Activated CD4-positive, alpha-beta T cell treated with anti-CD3 and anti-CD28 coated beads, Interleukin-2, amount 10 ng/mL, durations not matched to agents 24 days and 14 days (primary cell): ENCODE measurements around the gene RALGPS1. TPM values are rescaled to one million over a fixed set of nuclear protein-coding genes. Genes with fewer than 3 reads are reported as not detected.

Experiments used
- DNase-seq: peaks from one replicate; pipeline ENCODE4 v3.0.0; 2022
- H3K27ac Mint-ChIP-seq: one replicate; pipeline ENCODE4 v1.8.0; 2022; ENCODE audit warnings: mild to moderate bottlenecking, mixed read lengths
- H3K27me3 Mint-ChIP-seq: one replicate; pipeline ENCODE4 v1.8.0; 2022; ENCODE audit warnings: mixed read lengths
- H3K36me3 Mint-ChIP-seq: one replicate; pipeline ENCODE4 v1.8.0; 2022; ENCODE audit warnings: low read depth, mild to moderate bottlenecking, mixed read lengths
- H3K4me1 Mint-ChIP-seq: one replicate; pipeline ENCODE4 v1.8.0; 2021; ENCODE audit warnings: mixed read lengths
- H3K4me3 Mint-ChIP-seq: one replicate; pipeline ENCODE4 v1.8.0; 2022; ENCODE audit warnings: mild to moderate bottlenecking, moderate library complexity, mixed read lengths
- H3K9me3 Mint-ChIP-seq: one replicate; pipeline ENCODE4 v1.8.0; 2021; ENCODE audit warnings: mixed read lengths
- intact Hi-C: fragments of 100-400 bp; cut with micrococcal nuclease; formaldehyde crosslinking; loops from one replicate; pipeline ENCODE4 v1.15.1; 2023
- total RNA-seq: library from RNA; stranded (reverse); gene quantifications from 2 replicates; pipeline ENCODE4 v1.2.3, GENCODE V29; 2022

The RALGPS1 gene
- total RNA-seq, 1 donor from 2014 or later, result 2.0 TPM

DNA sequence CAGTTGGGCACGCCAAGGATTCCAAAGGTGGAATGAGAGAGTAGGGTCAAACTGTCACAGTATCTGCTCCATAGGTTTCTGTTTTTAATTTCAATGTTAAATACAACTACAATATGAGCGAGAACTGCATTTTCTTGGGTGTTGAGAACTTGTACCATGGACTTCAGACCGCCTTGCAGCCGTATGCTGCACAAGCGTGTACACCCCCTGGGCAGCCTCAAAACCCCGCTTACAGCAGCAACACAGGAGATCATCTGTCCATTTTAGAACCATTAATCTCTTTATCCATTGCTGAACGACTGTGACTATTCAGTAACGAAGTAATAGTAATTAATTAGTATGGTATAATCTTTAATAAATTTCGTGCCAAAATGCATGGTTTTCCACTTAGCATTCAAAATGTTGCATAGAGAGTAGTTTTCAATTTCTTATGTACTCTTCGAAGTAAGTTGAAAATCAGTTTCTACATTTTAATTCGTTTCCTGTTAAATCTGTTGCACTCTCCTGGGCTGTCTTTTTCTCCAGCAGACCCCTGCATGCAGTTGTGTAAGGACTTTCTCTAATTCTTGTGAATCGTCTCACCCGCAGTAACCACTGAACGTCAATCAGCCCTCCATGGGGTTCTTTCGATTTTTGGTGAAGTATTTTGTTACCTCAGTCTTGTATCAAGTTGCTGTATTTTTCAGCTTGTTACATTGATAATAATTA is 308.0 kb downstream of the RALGPS1 start:
- H3K4me3 Mint-ChIP-seq, result no peak overlapping the region
- H3K4me1 Mint-ChIP-seq, result peaks cover 19% of the 10 kb centered on the region
- intact Hi-C loops, result no loop called here
- H3K36me3 Mint-ChIP-seq, result peaks cover 2% of the 10 kb centered on the region
- H3K27ac Mint-ChIP-seq, result no peak overlapping the region
- no peak for DNase-seq
- peaks cover 44% of the 10 kb centered on the region for H3K27me3 Mint-ChIP-seq
- no peaks in the 10 kb centered on the region for H3K9me3 Mint-ChIP-seq

DNA sequence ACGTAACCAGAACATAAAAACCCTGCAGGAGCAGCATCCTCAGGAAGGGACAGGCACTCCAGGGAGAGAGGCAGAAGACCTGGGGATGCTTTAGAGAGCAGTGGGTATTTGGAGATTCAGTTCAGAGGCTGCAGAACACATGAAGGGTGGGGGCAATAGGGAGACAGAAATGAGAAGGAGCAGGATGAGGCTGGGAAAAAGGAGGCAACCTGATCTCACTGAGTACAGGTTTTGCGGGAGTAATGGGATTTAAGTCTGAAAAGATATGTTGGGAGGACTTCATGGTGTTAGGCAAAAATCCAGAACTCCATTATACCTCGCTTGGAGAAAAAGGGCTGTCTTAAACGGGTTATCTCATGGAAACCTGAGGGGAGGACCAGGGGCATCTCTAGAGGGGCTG is 308.7 kb downstream of the RALGPS1 start:
- intact Hi-C loops, result no loop called here
- no peak for DNase-seq
- Mint-ChIP-seq H3K27me3 (peaks cover 49% of the 10 kb centered on the region), H3K36me3 (peaks cover 2% of the 10 kb centered on the region), H3K9me3 (no peaks in the 10 kb centered on the region), H3K4me1 (peaks cover 19% of the 10 kb centered on the region), H3K27ac (peak overlapping the region; percentile 11), H3K4me3 (peak overlapping the region; percentile 16)

DNA sequence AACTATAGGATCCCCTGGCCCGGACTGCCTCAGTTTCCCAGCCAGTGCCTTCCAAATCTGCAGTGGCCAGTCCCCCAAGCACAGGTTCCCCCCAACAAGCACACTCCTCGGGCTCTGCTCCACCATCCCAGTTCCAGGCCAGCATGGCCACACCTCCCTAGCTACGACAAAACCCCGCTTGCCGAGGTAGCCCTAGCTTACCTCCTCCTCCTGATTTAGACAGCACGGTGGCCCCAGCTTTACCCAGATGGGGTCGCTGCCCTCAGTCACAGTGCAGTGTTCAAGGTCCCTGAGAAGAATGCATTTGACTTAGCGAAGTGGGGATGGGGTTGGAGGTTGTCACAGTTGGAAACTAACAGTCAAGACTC is 309.2 kb downstream of the RALGPS1 start:
- Mint-ChIP-seq H3K4me1 (peaks cover 19% of the 10 kb centered on the region), H3K4me3 (peak overlapping the region; percentile 84), H3K9me3 (no peaks in the 10 kb centered on the region), H3K36me3 (peaks cover 2% of the 10 kb centered on the region), H3K27me3 (peaks cover 50% of the 10 kb centered on the region), H3K27ac (peak overlapping the region; percentile 12)
- DNase-seq, result no peak
- intact Hi-C loops, result loop anchor here (1.0 kb wide), 2 partner anchors 22 to 174 kb away; partner anchors contain the start of gene SLC2A8

DNA sequence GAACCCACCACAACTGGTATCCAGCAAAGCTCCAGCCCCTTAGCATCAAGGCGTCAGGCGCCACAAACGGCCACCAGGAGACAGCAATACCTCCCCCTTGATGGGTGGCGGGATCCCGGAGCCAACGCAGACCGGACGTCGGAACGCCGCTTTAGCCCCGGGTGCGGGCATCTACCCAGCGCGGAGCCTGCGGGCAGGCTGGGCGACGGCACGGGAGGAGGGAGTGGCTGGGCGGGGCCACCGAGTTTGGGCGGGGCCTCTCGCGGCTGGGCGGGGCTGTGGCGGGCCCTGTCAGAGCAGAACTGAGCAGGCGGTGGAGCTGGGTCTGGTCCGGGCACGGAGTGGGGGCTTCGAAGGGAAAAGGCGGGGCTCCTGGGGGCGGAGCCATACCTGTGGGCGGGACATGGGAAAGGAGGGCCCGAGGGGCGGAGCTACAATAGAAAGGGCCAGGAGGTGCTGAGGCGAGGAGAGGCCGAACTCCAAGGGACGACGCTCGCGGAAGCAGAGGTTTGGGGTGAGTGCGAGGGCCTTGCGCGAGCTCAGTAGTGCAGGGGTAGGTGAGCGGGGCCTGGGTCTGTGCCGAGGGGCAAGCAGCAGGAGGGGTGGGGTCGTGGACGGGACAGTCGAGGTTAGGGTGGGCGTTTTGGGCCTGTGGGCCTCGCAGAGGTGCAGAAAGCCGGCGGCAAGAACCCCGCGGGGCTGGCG is 309.7 kb downstream of the RALGPS1 start:
- Mint-ChIP-seq H3K9me3 (no peaks in the 10 kb centered on the region), H3K27me3 (peaks cover 54% of the 10 kb centered on the region), H3K4me3 (peak overlapping the region; percentile 84), H3K4me1 (peaks cover 19% of the 10 kb centered on the region), H3K36me3 (peaks cover 2% of the 10 kb centered on the region), H3K27ac (peak overlapping the region; percentile 82)
- intact Hi-C loops, result loop anchor here (1.0 kb wide), 2 partner anchors 21 to 173 kb away; partner anchors contain the start of gene SLC2A8
- peak; percentile 95 for DNase-seq

DNA sequence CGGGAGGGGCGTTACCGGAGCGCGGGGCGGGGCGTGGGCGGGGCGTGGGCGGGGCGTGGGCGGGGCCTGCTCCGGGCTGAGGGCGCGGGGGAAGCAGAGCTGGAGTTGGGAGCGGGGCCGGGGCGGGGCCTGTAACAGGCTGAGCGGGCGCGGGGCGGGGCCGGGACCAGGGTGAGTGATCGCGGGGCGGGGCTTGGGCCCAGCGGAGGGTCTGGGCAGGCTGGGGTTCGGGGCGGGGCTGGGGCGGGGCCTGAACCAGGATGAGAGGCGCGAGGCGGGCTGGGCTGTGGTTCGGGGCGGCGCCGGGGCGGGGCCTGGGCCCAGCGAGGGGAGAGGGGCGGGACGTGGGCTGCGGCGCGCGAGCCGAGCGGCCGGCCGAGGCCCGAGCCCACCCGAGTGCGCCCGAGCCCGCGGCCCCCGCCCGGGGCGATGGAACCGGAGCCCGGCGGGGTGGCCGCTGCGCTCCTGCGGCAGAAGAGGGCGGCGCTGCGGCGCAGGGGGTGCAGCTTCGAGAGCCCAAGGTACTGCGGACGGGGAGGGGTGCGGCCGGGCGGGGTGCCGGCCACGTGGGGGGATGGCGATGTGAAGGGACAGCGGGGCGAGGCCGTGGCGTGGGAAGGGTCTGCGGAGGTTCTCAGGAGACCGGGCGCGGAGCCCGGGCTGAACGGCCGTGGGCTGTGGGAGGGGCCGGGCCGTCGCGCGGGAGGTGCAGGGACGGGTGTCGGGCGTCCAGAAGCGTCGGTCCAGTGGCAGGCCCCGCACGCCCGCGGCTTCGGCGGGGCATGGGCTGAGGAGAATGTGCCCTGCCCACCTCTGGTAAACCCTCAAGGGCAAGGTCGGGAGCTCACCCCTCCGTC is 310.5 kb downstream of the RALGPS1 start:
- Mint-ChIP-seq H3K27me3 (peaks cover 57% of the 10 kb centered on the region), H3K36me3 (peaks cover 2% of the 10 kb centered on the region), H3K4me3 (peak overlapping the region; percentile 84), H3K9me3 (no peaks in the 10 kb centered on the region), H3K27ac (peak overlapping the region; percentile 82), H3K4me1 (peaks cover 19% of the 10 kb centered on the region)
- intact Hi-C loops, result loop anchor here (1.0 kb wide), 2 partner anchors 20 to 172 kb away; partner anchors contain the start of gene SLC2A8
- peak; percentile 96 for DNase-seq

DNA sequence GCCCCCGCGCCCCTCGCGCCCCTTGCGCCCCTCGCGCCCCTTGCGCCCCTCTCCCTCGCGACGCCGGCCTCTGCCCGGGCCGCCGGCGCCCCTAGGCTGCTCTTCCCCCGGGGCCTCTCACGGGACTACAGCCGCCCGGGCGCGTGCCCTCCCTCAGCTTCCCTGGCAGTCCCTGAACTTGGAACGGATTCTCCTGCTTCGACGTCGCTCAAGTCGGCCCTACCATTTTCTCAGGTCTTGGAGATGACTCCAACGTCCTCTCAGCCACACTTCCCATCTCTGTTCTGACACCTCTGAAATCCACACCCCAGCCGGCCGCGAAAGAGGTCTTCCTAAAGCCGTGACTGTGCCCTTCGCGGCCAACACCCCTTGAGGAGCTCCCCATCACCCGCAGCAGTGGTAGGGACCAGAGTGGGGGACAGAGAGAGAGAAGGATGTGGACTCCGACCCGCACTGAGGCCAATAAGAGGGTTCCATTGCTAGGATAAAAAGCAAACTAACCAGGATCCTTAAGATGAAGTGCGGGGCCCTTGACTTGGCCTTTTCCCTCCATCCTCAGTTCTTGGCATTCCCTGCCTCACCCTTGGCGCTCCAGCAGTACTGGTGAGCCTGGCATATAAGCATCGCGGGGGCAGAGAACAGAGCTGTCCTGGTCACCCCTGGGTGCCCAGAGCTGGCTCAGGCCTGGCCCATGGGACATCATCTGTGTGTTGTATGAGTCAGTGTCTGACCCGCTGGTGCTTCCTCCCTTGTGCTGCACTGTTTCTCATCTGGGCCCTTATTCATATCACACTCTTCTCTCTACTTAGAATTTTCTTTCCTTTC is 311.4 kb downstream of the RALGPS1 start:
- H3K9me3 Mint-ChIP-seq, result no peaks in the 10 kb centered on the region
- peaks cover 19% of the 10 kb centered on the region for H3K4me1 Mint-ChIP-seq
- H3K27me3 Mint-ChIP-seq, result peaks cover 56% of the 10 kb centered on the region
- intact Hi-C loops, result no loop called here
- peak overlapping the region; percentile 72 for H3K27ac Mint-ChIP-seq
- H3K4me3 Mint-ChIP-seq, result peak overlapping the region; percentile 85
- DNase-seq, result no peak
- H3K36me3 Mint-ChIP-seq, result peaks cover 2% of the 10 kb centered on the region

DNA sequence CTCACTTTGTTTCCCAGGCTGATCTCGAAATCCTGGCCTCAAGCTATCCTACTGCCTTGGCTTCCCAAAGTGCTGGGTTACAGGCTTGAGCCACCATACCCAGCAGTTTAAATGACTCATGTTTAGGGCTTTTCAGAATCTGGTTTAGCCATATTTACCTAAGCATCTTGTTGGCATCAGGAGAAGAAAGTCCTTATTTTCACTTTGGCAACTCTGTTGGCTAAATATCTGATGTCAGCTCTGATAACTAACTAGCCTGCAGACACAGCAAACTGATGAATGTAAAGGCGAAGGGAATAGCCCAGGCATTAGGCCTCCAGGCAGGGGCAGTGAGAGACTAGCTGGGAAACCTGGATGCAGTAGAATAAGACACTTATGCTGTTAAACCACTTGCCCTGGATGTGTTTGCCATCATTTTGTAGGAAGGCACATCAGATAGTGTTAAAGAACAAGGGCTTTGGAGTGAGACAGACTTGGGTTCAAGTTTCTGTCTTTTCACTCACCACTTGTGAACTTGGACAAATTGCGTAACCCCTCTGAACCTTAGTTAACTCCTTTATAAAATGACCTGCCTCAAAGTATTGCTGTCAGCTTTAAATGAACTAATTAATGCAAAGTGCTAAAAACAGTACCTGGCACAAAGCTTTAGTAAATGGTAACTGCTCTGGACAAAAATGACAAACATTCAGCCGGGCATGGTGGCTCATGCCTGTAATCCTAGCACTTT is 315.3 kb downstream of the RALGPS1 start:
- intact Hi-C loops, result no loop called here

DNA sequence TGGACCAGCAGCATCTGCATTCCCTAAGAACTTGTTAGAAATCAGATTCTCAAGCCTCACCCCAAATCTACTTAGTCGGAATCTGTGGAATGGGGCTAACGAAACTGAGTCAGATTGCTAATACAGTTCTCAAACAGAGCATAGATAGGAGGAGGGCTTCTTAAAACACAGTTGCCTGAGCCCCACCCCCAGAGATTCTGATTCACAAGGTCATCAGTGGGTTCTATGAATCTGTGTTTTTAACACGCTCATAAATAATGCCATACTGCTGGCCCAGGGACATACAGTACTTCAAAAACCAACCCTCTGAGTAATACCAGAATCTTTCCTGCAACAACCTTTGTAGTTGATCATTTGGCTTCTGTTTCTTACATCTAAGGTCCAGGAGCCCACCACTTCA is 317.1 kb downstream of the RALGPS1 start:
- peaks cover 53% of the 10 kb centered on the region for H3K27me3 Mint-ChIP-seq
- no peak overlapping the region for H3K27ac Mint-ChIP-seq
- no peaks in the 10 kb centered on the region for H3K36me3 Mint-ChIP-seq
- peaks cover under 1% of the 10 kb centered on the region for H3K4me1 Mint-ChIP-seq
- intact Hi-C loops, result no loop called here
- DNase-seq, result no peak
- no peaks in the 10 kb centered on the region for H3K9me3 Mint-ChIP-seq
- H3K4me3 Mint-ChIP-seq, result no peak overlapping the region

More for the DNA sequence above, 315.3 kb downstream of the RALGPS1 start:
- peaks cover 9% of the 10 kb centered on the region for H3K4me1 Mint-ChIP-seq
- no peak overlapping the region for H3K27ac Mint-ChIP-seq
- no peak for DNase-seq
- H3K9me3 Mint-ChIP-seq, result no peaks in the 10 kb centered on the region
- peaks cover 49% of the 10 kb centered on the region for H3K27me3 Mint-ChIP-seq
- no peaks in the 10 kb centered on the region for H3K36me3 Mint-ChIP-seq
- no peak overlapping the region for H3K4me3 Mint-ChIP-seq

DNA sequence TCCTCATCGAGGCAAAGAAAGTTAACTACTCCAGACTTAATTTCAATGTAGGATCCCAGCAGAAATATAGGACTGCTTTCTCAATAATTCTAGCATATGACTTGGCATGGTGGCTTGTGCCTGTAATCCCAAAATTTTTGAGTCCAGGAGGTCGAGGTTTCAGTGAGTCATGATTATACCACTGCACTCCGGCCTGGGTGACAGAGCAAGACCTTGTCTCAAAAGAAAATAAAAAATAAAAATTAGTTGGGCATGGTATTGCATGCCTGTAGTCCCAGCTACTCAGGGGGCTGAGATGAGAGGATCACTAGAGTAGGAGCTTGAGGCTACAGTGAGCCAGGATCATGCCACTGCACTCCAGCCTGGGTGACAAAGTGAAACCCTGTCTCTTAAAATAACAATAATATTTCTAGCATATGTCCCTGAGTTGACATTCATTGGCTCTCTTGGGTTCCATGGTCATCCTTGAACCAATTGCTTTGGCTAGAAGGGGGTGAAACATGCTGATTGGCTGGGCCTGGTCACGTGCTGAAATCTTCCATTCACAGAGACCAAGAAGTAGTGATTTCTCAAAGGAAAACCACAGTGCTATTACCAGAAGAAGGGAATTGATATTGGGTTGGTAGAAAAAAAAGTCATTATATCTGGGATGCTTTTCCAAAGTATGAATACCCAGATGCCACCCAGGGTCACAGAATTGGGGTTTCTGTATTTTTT is 318.4 kb downstream of the RALGPS1 start:
- Mint-ChIP-seq H3K27ac (no peak overlapping the region), H3K4me3 (no peak overlapping the region), H3K4me1 (no peaks in the 10 kb centered on the region), H3K36me3 (no peaks in the 10 kb centered on the region), H3K27me3 (peaks cover 49% of the 10 kb centered on the region), H3K9me3 (no peaks in the 10 kb centered on the region)
- intact Hi-C loops, result no loop called here
- no peak for DNase-seq

DNA sequence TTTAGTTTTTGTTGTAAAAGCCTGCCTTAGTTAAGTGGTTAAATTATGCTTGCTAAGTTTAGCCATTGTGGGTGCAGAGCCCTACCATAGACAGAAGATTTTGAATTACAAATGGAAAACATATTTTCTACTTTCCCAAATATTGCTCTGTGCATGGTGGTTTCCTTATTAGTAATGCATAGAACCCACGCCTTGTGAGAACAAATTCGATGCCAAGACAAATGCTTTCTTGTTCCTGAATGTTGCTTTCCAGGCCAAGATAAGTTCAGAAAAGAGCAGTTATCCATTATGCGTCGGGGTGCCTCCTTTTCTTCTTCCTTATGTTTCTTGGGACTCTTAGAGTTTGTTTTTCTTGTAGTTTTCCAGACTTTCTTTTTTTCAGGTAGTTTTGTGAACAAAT is 319.0 kb downstream of the RALGPS1 start:
- H3K4me1 Mint-ChIP-seq, result no peaks in the 10 kb centered on the region
- no peak overlapping the region for H3K4me3 Mint-ChIP-seq
- H3K9me3 Mint-ChIP-seq, result no peaks in the 10 kb centered on the region
- intact Hi-C loops, result no loop called here
- DNase-seq, result no peak
- peaks cover 48% of the 10 kb centered on the region for H3K27me3 Mint-ChIP-seq
- H3K36me3 Mint-ChIP-seq, result no peaks in the 10 kb centered on the region
- H3K27ac Mint-ChIP-seq, result no peak overlapping the region

DNA sequence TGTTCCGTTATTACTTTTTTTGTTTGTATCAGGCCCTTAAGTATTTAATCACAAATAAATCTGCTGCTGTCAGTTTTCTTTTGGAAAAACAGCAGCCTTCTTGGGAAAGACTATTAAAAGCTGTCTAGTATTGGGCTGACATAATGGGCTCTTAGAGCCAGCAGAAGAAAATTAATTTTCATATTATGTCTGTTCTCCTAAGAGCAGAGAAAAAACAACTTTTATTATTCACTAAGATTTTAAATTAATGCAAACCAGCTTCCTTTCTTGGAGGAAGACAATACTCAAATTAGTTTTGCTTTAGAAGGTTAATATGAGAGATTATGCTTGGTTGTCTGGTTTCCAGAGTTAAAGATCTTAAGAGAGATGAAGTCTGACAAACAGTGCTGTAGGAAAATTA is 319.4 kb downstream of the RALGPS1 start:
- Mint-ChIP-seq H3K36me3 (no peaks in the 10 kb centered on the region), H3K9me3 (no peaks in the 10 kb centered on the region), H3K4me3 (no peak overlapping the region), H3K27me3 (peaks cover 48% of the 10 kb centered on the region), H3K27ac (no peak overlapping the region), H3K4me1 (no peaks in the 10 kb centered on the region)
- DNase-seq, result no peak
- intact Hi-C loops, result no loop called here

DNA sequence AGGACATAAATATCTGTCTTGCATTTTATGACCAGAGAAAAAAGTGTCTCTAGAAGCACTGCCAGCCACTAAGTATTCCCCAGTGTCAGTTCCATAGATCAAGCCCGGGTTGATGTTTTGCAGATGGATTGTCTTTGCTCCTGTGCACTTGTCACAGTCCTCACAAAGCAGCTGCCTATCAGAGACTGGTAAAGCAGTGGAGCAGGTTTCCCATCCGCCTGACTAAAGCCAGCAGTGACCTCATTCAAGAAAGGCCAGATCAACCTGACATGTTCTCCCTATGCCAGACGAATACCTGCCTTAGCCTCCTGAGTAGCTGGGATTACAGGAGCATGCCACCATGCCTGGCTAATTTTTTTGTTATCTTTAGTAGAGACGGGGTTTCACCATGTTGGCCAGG is 323.2 kb downstream of the RALGPS1 start:
- Mint-ChIP-seq H3K4me1 (no peaks in the 10 kb centered on the region), H3K27ac (no peak overlapping the region), H3K9me3 (no peaks in the 10 kb centered on the region), H3K27me3 (peaks cover 37% of the 10 kb centered on the region), H3K4me3 (no peak overlapping the region), H3K36me3 (no peaks in the 10 kb centered on the region)
- intact Hi-C loops, result no loop called here
- no peak for DNase-seq
